HG03520 (cell line): Measurements from ENCODE around the gene SUSD1.

Experiments
- ATAC-seq: cut with Tn5 transposase; IDR thresholded peaks from one replicate; pipeline ENCODE4 v1.9.1; 2021; ENCODE audit warnings: mild to moderate bottlenecking, moderate library complexity; ENCODE audit not compliant: unreplicated experiment

SUSD1 gene

DNA sequence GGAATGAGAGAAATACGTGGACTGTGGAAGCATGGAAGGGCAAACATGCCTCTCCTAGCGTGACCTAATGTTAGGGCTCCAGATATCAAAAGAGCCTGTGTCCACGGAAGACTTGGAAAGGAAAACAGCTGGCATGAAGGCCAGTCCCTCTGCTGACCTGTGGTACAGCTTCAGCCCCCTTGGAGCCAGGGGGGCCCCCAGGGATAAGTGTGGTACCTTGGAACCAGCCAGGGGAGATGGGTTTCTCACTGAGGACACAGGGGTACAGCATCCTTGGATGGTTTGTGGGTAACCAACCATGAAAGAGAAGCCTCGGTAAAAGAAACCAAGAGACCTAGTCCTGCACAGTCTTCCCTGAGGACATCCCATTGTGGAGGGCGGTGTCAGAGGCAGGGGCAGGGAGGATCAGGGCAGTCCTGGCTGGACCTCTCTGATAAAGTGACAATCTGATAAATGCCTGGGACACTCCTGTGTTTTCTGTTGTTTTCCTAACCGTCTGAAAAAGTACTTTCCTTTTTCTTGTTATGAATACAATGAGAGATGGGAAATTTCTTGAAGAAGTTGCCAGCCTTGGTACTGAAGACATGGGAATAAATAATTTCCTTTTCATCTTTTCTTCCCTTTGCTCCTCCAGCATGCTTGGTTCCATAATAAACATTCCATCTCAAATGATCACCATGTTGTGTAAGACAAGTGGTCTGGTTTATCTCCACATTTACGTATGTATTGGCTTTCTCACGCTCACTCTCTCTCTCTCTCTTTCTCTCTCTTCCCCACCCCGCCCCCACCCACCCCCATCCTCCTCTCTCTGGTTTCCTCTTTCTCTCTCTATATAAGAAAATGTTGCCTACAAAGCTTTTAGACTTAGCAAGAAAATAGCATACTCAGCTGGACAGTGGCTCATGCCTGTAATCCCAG lies 102.1 kb downstream of the SUSD1 start:
- no peak for ATAC-seq

- no peak for ATAC-seq
These were observed 105.6 kb downstream of the SUSD1 start for GRCh38 chr9:112069318-112070169.

- ATAC-seq, result no peak
These were observed 109.1 kb downstream of the SUSD1 start for GRCh38 chr9:112065806-112066606.

GRCh38 chr9:112064871-112065270 lies 110.2 kb downstream of the SUSD1 start:
- no peak for ATAC-seq

DNA sequence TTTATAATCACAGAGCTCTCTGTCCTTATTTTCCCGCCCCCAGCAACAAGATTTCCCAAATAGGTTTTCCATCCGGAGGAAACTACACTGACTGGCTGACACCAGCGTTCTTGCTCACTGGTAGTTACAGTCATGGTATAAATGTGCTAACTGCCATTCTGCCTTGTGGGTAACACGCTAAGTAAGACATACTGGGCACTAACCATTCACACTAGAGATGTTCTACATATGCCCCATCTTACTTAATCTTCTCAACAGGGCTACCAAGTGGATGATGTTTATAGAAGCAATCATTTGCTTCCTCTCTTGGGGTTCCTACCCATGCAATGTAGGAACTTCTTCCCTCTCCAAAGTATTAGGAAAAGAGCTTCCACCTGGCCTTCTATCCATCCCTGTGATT lies 111.5 kb downstream of the SUSD1 start:
- no peak for ATAC-seq

- no peak for ATAC-seq
These were observed 111.9 kb downstream of the SUSD1 start for GRCh38 chr9:112063151-112063550.

- ATAC-seq, result peak; percentile 87
These were observed 113.9 kb downstream of the SUSD1 start for GRCh38 chr9:112061152-112061740.

GRCh38 chr9:112059966-112060320 lies 115.2 kb downstream of the SUSD1 start:
- no peak for ATAC-seq

- ATAC-seq, result no peak
These were observed 115.7 kb downstream of the SUSD1 start for GRCh38 chr9:112059145-112059965.

- ATAC-seq, result no peak
These were observed 118.1 kb downstream of the SUSD1 start for GRCh38 chr9:112056996-112057395.

- ATAC-seq, result no peak
These were observed 120.2 kb downstream of the SUSD1 start for GRCh38 chr9:112054916-112055315.

- no peak for ATAC-seq
These were observed 123.3 kb downstream of the SUSD1 start for GRCh38 chr9:112051812-112052211.

- ATAC-seq, result no peak
These were observed 124.3 kb downstream of the SUSD1 start for GRCh38 chr9:112050544-112051475.

GRCh38 chr9:112049811-112050516 lies 125.1 kb downstream of the SUSD1 start:
- no peak for ATAC-seq

- ATAC-seq, result no peak
These were observed 126.0 kb downstream of the SUSD1 start for GRCh38 chr9:112048924-112049691.

- ATAC-seq, result no peak
These were observed 127.5 kb downstream of the SUSD1 start for GRCh38 chr9:112047538-112048066.

- ATAC-seq, result no peak
These were observed 128.9 kb downstream of the SUSD1 start for GRCh38 chr9:112046181-112046580.
